Neural cell (in vitro differentiated cells): ENCODE data around the gene BCKDHB. TPM values are rescaled to one million over a fixed set of nuclear protein-coding genes. Genes with fewer than 3 reads are reported as not detected.

ENCODE experiments used
- H2AFZ ChIP-seq: fragments of 200-600, 300-800 bp; sonication (generic), shearing (Covaris generic); 2 replicates; pipeline ENCODE4 v1.6.0; 2014; ENCODE audit warnings: low read depth, mild to moderate bottlenecking, antibody characterized with exemption, low read length, moderate library complexity
- H3F3A ChIP-seq: fragments of 200-600 bp; shearing (Covaris generic); 2 replicates; pipeline ENCODE4 v1.6.1; 2016; ENCODE audit warnings: mild to moderate bottlenecking, moderate library complexity, mixed read lengths, antibody characterized with exemption, low read length; ENCODE audit not compliant: insufficient read depth, poor library complexity, severe bottlenecking
- H3K27ac ChIP-seq: fragments of 200-600, 300-800 bp; sonication (generic), shearing (Covaris generic); 2 replicates; pipeline ENCODE4 v1.5.1; 2014; ENCODE audit warnings: mild to moderate bottlenecking, low read length, moderate library complexity
- H3K27me3 ChIP-seq: fragments of 300-800, 200-600 bp; sonication (generic), shearing (Covaris generic); 2 replicates; pipeline ENCODE4 v1.6.0; 2014; ENCODE audit warnings: mild to moderate bottlenecking, low read depth, low read length, moderate library complexity; ENCODE audit not compliant: insufficient read depth
- H3K36me3 ChIP-seq: fragments of 300-800, 200-600 bp; sonication (generic), shearing (Covaris generic); 2 replicates; pipeline ENCODE4 v1.5.1; 2014; ENCODE audit warnings: mild to moderate bottlenecking, antibody characterized with exemption, low read length, moderate library complexity; ENCODE audit not compliant: insufficient read depth
- H3K4me2 ChIP-seq: fragments of 300-800, 200-600 bp; sonication (generic), shearing (Covaris generic); 2 replicates; pipeline ENCODE4 v1.6.0; 2014; ENCODE audit warnings: mild to moderate bottlenecking, low read length
- H3K4me3 ChIP-seq: fragments of 300-800, 200-600 bp; sonication (generic), shearing (Covaris generic); 2 replicates; pipeline ENCODE4 v1.5.1; 2014; ENCODE audit warnings: mild to moderate bottlenecking, low read length, moderate library complexity
- H3K79me2 ChIP-seq: fragments of 200-600 bp; shearing (Covaris generic); replicated peaks from 2 replicates; pipeline ENCODE4 v1.6.0; 2014; ENCODE audit warnings: mild to moderate bottlenecking, low read length, moderate library complexity; ENCODE audit not compliant: insufficient read depth
- H3K9ac ChIP-seq: fragments of 300-800, 200-600 bp; sonication (generic), shearing (Covaris generic); 2 replicates; pipeline ENCODE4 v1.6.1; 2016; ENCODE audit warnings: mild to moderate bottlenecking, low read length, mixed read lengths
- H3K9me2 ChIP-seq: fragments of 200-600 bp; shearing (Covaris generic); 2 replicates; pipeline ENCODE4 v1.6.1; 2016; ENCODE audit warnings: mild to moderate bottlenecking, low read length, mixed read lengths; ENCODE audit not compliant: insufficient read depth
- H3K9me3 ChIP-seq: fragments of 200-600, 300-800 bp; sonication (generic), shearing (Covaris generic); 2 replicates; pipeline ENCODE4 v1.6.1; 2016; ENCODE audit warnings: mild to moderate bottlenecking, mixed run types, low read length, moderate library complexity, mixed read lengths
- H4K20me1 ChIP-seq: fragments of 200-600 bp; shearing (Covaris generic); 2 replicates; pipeline ENCODE4 v1.6.1; 2016; ENCODE audit warnings: mild to moderate bottlenecking, mixed run types; ENCODE audit not compliant: insufficient read depth
- CTCF ChIP-seq: fragments of 450-650 bp; IDR thresholded peaks from 2 replicates; pipeline ENCODE4 v1.5.1; 2014; ENCODE audit warnings: antibody characterized with exemption, mild to moderate bottlenecking, moderate library complexity; ENCODE audit not compliant: poor library complexity, severe bottlenecking
- EP300 ChIP-seq: fragments of 450-650 bp; conservative IDR thresholded peaks from 2 replicates; pipeline ENCODE4 v1.6.1; 2014; ENCODE audit warnings: antibody characterized with exemption, mild to moderate bottlenecking, moderate library complexity; ENCODE audit not compliant: poor library complexity, severe bottlenecking
- EZH2 ChIP-seq: fragments of 200-600, 300-800 bp; shearing (Covaris generic), sonication (generic); IDR thresholded peaks from 2 replicates; pipeline ENCODE4 v1.6.1; 2014; ENCODE audit warnings: antibody characterized with exemption, low read length, borderline replicate concordance, mild to moderate bottlenecking; ENCODE audit not compliant: insufficient read depth, poor library complexity, severe bottlenecking
- MXI1 ChIP-seq: fragments of 450-650 bp; conservative IDR thresholded peaks from 2 replicates; pipeline ENCODE4 v1.6.1; 2014; ENCODE audit warnings: antibody characterized with exemption, mild to moderate bottlenecking; ENCODE audit not compliant: poor library complexity, severe bottlenecking
- POLR2AphosphoS5 ChIP-seq: IDR thresholded peaks from 2 replicates; pipeline ENCODE4 v1.6.1; 2012
- RAD21 ChIP-seq: fragments of 450-650 bp; conservative IDR thresholded peaks from 2 replicates; pipeline ENCODE4 v1.6.1; 2014; ENCODE audit warnings: antibody characterized with exemption, mild to moderate bottlenecking, moderate library complexity
- REST ChIP-seq: IDR thresholded peaks from 2 replicates; pipeline ENCODE4 v1.6.1; 2012; ENCODE audit warnings: borderline replicate concordance
- SMC3 ChIP-seq: fragments of 450-650 bp; conservative IDR thresholded peaks from 2 replicates; pipeline ENCODE4 v1.6.1; 2014; ENCODE audit warnings: antibody characterized with exemption, mild to moderate bottlenecking, moderate library complexity; ENCODE audit not compliant: poor library complexity
- TAF1 ChIP-seq: IDR thresholded peaks from 2 replicates; pipeline ENCODE4 v1.6.1; 2012; ENCODE audit warnings: low read depth
- polyA plus RNA-seq: library from polyadenylated mRNA; depleted of rRNA; stranded (reverse); fragments of >200 nt; gene quantifications from 2 replicates; pipeline ENCODE4 v1.2.3, GENCODE V29; 2014

Gene BCKDHB
- polyA plus RNA-seq, 1 donor from 2014 or later = 16.1 TPM

GRCh38 chr6:80263585-80263984, 157.1 kb downstream of the BCKDHB start:
- no peaks in the 10 kb centered on the region for H3K27me3 ChIP-seq
- H3F3A ChIP-seq = no peaks in the 10 kb centered on the region
- H2AFZ ChIP-seq = no peak overlapping the region
- no peaks in the 10 kb centered on the region for H4K20me1 ChIP-seq
- H3K9ac ChIP-seq = no peak overlapping the region
- no peak overlapping the region for H3K27ac ChIP-seq
- no peak overlapping the region for H3K4me2 ChIP-seq
- no peaks in the 10 kb centered on the region for H3K9me2 ChIP-seq
- H3K36me3 ChIP-seq = no peaks in the 10 kb centered on the region
- TF ChIP-seq RAD21 = no peak
- TF ChIP-seq EP300 = no peak
- no peak for TF ChIP-seq TAF1
- TF ChIP-seq SMC3 = no peak
- TF ChIP-seq EZH2 = no peak
- no peak for TF ChIP-seq CTCF
- no peak for TF ChIP-seq POLR2AphosphoS5
- TF ChIP-seq MXI1 = no peak
- TF ChIP-seq REST = no peak
- no peaks in the 10 kb centered on the region for H3K79me2 ChIP-seq
- no peak overlapping the region for H3K4me3 ChIP-seq
- no peaks in the 10 kb centered on the region for H3K9me3 ChIP-seq

- H3K4me3 ChIP-seq = no peak overlapping the region
- H3K4me2 ChIP-seq = no peak overlapping the region
- H3K36me3 ChIP-seq = no peaks in the 10 kb centered on the region
- H2AFZ ChIP-seq = no peak overlapping the region
- H3K27ac ChIP-seq = no peak overlapping the region
- no peaks in the 10 kb centered on the region for H3K27me3 ChIP-seq
- no peaks in the 10 kb centered on the region for H3K9me3 ChIP-seq
- H4K20me1 ChIP-seq = no peaks in the 10 kb centered on the region
- H3K9ac ChIP-seq = no peak overlapping the region
- no peaks in the 10 kb centered on the region for H3K79me2 ChIP-seq
- H3F3A ChIP-seq = no peaks in the 10 kb centered on the region
- no peaks in the 10 kb centered on the region for H3K9me2 ChIP-seq
- TF ChIP-seq MXI1 = no peak
- no peak for TF ChIP-seq CTCF
- TF ChIP-seq EZH2 = no peak
- no peak for TF ChIP-seq TAF1
- TF ChIP-seq RAD21 = no peak
- no peak for TF ChIP-seq SMC3
- TF ChIP-seq POLR2AphosphoS5 = no peak
- no peak for TF ChIP-seq EP300
- TF ChIP-seq REST = no peak
Measured at GRCh38 chr6:80268865-80269730, 162.6 kb downstream of the BCKDHB start.
